Left lung (tissue), 10 donors: Measurements from ENCODE around the gene ACBD6. TPM values are rescaled to one million over a fixed set of nuclear protein-coding genes. Genes with fewer than 3 reads are reported as not detected.

Experiments used
- ATAC-seq: fragments of 200-7000 bp; cut with Tn5 transposase; one replicate; pipeline ENCODE4 v1.9.1; 2020; ENCODE audit warnings: moderate library complexity
- DNase-seq, 4 donors: peaks; one replicate each; pipeline ENCODE4 v3.0.0-alpha.2; 2013 to 2020
- H3K27ac ChIP-seq, 2 donors: fragments of 200-600 bp; sonication (generic) in 1 of 2; one replicate each; pipeline versions ENCODE4 v1.5.0 to v1.8.0; 2020 to 2021
- H3K27me3 ChIP-seq, 2 donors: fragments of 200-600 bp; sonication (generic) in 1 of 2; one replicate each; pipeline versions ENCODE4 v1.5.0 to v1.8.0; 2020 to 2021
- H3K36me3 ChIP-seq, 2 donors: fragments of 200-600 bp; sonication (generic) in 1 of 2; one replicate each; pipeline versions ENCODE4 v1.5.0 to v1.8.0; 2020 to 2021
- H3K4me1 ChIP-seq, 2 donors: fragments of 200-600 bp; one replicate each; pipeline ENCODE4 v1.8.0; 2021
- H3K4me3 ChIP-seq, 2 donors: fragments of 200-600 bp; sonication (generic) in 1 of 2; one replicate each; pipeline versions ENCODE4 v1.5.0 to v1.8.0; 2020 to 2021; ENCODE audit warnings: mild to moderate bottlenecking in 1 of 2
- H3K9me3 ChIP-seq, 2 donors: fragments of 200-600 bp; sonication (generic) in 1 of 2; one replicate each; pipeline versions ENCODE4 v1.5.0 to v1.8.0; 2020 to 2021
- CTCF ChIP-seq, 2 donors: fragments of 200-600 bp; sonication (generic) in 1 of 2; IDR thresholded peaks; one replicate each; pipeline versions ENCODE4 v1.5.0 to v1.8.0; 2021; ENCODE audit warnings: antibody characterized with exemption in 2 of 2
- intact Hi-C, 2 donors: fragments of 100-400 bp; cut with DNase I; formaldehyde crosslinking; loops; one replicate each; pipeline versions ENCODE4 v1.11.2 to v1.14.2; 2022
- polyA plus RNA-seq, 6 donors: library from polyadenylated mRNA; unstranded; fragments of 120-200 nt; gene quantifications; one replicate each; pipeline ENCODE4 v1.2.1, GENCODE V29; 2013; ENCODE audit not compliant: insufficient read length in 6 of 6
- total RNA-seq, 2 donors: library from RNA; stranded (reverse); fragmentation: NEBNext Ultra II Directional; extraction: Animal tissue kit (Norgen Biotek cat#: 25700); gene quantifications; one replicate each; pipeline ENCODE4 v1.2.1, GENCODE V29; 2021
- donor health status: DM: no; HTN: yes; CAD: no.
- donor health status: DM: no; HTN: no; CAD: no.

Gene ACBD6
- total and polyA plus RNA-seq, 8 donors: 26.5 to 81.9 (median 78.9) TPM

DNA sequence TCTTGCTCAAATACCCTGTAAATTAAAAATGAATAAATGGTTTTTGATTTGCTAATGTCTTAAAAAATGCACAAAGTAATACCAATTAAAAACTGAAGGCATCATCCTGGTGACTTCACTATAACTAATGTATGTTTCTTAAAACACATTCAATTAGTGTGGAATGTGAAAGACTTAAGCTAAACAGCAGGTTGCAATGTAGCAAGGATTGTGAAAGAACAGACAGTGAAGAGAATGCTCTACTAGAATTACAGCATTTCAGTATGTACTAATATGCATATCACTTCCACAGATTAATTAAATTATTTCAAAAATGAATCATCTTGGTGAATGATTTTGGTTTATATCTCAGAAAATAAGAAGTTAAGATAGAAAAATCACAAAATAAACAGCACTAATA, 216.0 kb downstream of the ACBD6 start:
- intact Hi-C loops: no loop called here
- no peak for ATAC-seq
- peaks cover 0 to 3% of the 10 kb centered on the region in 2 donors for H3K4me1 ChIP-seq
- H3K27ac ChIP-seq: no peak overlapping the region
- peaks cover 0 to 7% of the 10 kb centered on the region in 2 donors for H3K36me3 ChIP-seq
- no peak for TF ChIP-seq CTCF (IDR thresholded peaks at IDR 0.05)
- H3K9me3 ChIP-seq: no peaks in the 10 kb centered on the region
- no peak for DNase-seq
- H3K4me3 ChIP-seq: no peak overlapping the region
- no peaks in the 10 kb centered on the region for H3K27me3 ChIP-seq

GRCh38 chr1:180283098-180283497, 219.3 kb downstream of the ACBD6 start:
- no peak for ATAC-seq
- H3K9me3 ChIP-seq: no peaks in the 10 kb centered on the region
- no peak overlapping the region for H3K27ac ChIP-seq

GRCh38 chr1:180282401-180283044, 219.9 kb downstream of the ACBD6 start:
- peaks cover 0 to 26% of the 10 kb centered on the region in 2 donors for H3K4me1 ChIP-seq
- no peak overlapping the region for H3K4me3 ChIP-seq
- peaks cover 0 to 11% of the 10 kb centered on the region in 2 donors for H3K36me3 ChIP-seq
- no peak for TF ChIP-seq CTCF (IDR thresholded peaks at IDR 0.05)
- no peak for DNase-seq
- ATAC-seq: no peak
- intact Hi-C loops: no loop called here
- no peak overlapping the region for H3K27ac ChIP-seq
- no peaks in the 10 kb centered on the region for H3K9me3 ChIP-seq
- no peaks in the 10 kb centered on the region for H3K27me3 ChIP-seq

More at GRCh38 chr1:180283098-180283497, 219.3 kb downstream of the ACBD6 start:
- no peak for DNase-seq
- intact Hi-C loops: no loop called here
- Histone ChIP-seq H3K4me1 (peaks cover 0 to 21% of the 10 kb centered on the region in 2 donors), H3K36me3 (peaks cover 0 to 11% of the 10 kb centered on the region in 2 donors), H3K27me3 (no peaks in the 10 kb centered on the region), H3K4me3 (no peak overlapping the region)
- TF ChIP-seq CTCF (IDR thresholded peaks at IDR 0.05): no peak

GRCh38 chr1:180281490-180281889, 220.9 kb downstream of the ACBD6 start:
- ATAC-seq: no peak
- TF ChIP-seq CTCF (IDR thresholded peaks at IDR 0.05): no peak
- DNase-seq: no peak

DNA sequence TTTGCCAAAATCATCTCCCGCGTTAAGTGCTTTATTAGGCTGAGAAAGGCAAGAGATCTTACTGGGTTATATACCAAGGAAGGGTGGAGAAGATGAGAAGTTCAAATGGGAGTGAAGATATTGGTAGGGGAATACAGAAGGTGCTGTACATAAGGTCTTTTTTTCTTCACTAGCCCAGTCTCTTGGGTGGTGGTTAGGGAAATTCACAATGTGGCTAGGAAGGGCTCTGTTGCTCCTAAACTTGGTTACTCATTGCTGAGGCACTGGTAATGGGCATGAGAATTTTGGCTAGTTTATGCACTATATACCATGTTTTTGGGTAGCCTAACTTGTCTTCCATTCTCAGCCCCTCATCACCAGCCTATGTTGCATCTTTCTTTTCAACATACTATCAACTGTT, 221.8 kb downstream of the ACBD6 start:
- intact Hi-C loops: no loop called here
- no peak overlapping the region for H3K4me3 ChIP-seq
- H3K4me1 ChIP-seq: peaks cover 0 to 26% of the 10 kb centered on the region in 2 donors
- peaks cover 0 to 13% of the 10 kb centered on the region in 2 donors for H3K36me3 ChIP-seq
- no peak for TF ChIP-seq CTCF (IDR thresholded peaks at IDR 0.05)
- H3K9me3 ChIP-seq: no peaks in the 10 kb centered on the region
- H3K27ac ChIP-seq: no peak overlapping the region
- no peak for ATAC-seq
- no peak for DNase-seq
- no peaks in the 10 kb centered on the region for H3K27me3 ChIP-seq

More at GRCh38 chr1:180281490-180281889, 220.9 kb downstream of the ACBD6 start:
- Histone ChIP-seq H3K27me3 (no peaks in the 10 kb centered on the region), H3K36me3 (peaks cover 0 to 11% of the 10 kb centered on the region in 2 donors), H3K9me3 (no peaks in the 10 kb centered on the region), H3K4me3 (no peak overlapping the region), H3K27ac (no peak overlapping the region), H3K4me1 (peaks cover 0 to 26% of the 10 kb centered on the region in 2 donors)
- intact Hi-C loops: no loop called here
